Measurements from ENCODE around the gene LRFN2. TPM values are rescaled to one million over a fixed set of nuclear protein-coding genes. Genes with fewer than 3 reads are reported as not detected.
A peak's percentile ranks its signal among the peaks of the same experiment; 100 is the strongest.

Gene LRFN2
- total and polyA plus RNA-seq, 4 donors = under 0.01 to 0.01 TPM; not detected in 2

DNA sequence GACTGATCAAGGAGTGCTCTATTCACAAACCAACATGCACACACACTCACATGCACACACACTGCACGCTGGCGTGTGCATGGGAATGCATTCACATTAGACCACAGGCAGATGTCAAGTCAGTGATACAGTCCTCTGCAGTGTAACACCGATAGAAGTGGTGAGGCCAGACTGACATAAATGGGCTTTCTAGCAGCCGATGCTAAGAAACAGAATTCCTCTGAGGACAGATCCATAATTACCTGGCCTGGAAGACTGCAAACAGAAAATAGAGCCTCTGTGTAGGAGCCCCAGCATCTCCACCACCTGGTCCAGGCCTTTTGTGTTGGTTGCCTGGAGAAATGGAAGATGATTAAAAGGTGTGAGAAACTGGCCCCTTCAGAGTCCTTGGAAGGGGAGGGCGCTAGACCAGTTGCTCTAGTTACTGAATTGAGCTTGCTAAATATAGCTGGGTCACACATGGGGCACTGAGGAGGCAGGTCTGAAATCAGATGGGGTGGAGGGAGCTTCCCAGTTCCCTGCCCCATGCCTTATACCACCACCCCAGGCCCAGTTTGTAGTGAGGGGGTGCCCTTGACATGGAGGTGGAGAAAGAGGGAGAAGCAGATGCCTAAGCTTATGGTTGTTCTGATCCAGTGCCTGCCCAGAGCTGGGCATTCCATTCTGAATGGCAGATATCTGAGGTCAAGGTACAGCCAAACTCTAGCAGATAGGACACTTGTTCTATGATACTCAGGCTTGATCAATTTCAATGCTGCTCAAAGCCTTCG is 233.8 kb downstream of the LRFN2 start:
- Histone ChIP-seq H3K27ac (ENCODE audit: low read depth in 1 of 2, low read length in 2 of 2) (no peak overlapping the region), H3K9ac (ENCODE audit: low read depth in 1 of 2, low read length in 2 of 2) (no peak overlapping the region), H3K9me3 (ENCODE audit: control insufficient read depth in 4 of 4, low read length in 3 of 4) (no peaks in the 10 kb centered on the region), H3K4me3 (ENCODE audit: low read depth in 1 of 3, low read length in 3 of 3) (no peak overlapping the region), H3K36me3 (ENCODE audit: control insufficient read depth in 4 of 4, insufficient read depth in 3 of 4, low read depth in 1 of 4, low read length in 3 of 4) (no peaks in the 10 kb centered on the region), H3K4me1 (ENCODE audit: control insufficient read depth in 4 of 4, insufficient read depth in 4 of 4, low read length in 3 of 4) (no peaks in the 10 kb centered on the region), H3K27me3 (ENCODE audit: control insufficient read depth in 4 of 4, insufficient read depth in 4 of 4, low read length in 3 of 4) (no peaks in the 10 kb centered on the region)
- 82% methylated on average over 6 of the region's 6 CpGs for WGBS
- TF ChIP-seq HNF4G (IDR thresholded peaks at IDR 0.05) (no peak), REST (IDR thresholded peaks at IDR 0.05) (no peak), ZBTB33 (IDR thresholded peaks at IDR 0.05) (no peak), SP1 (IDR thresholded peaks at IDR 0.05) (no peak), GABPA (IDR thresholded peaks at IDR 0.05 in 1 of 2, conservative IDR thresholded peaks at IDR 0.05 in 1 of 2) (no peak), RXRA (IDR thresholded peaks at IDR 0.05) (no peak), EGR1 (IDR thresholded peaks at IDR 0.05; ENCODE audit: low read depth in 2 of 2) (no peak), FOXA2 (IDR thresholded peaks at IDR 0.05) (no peak), TAF1 (conservative IDR thresholded peaks at IDR 0.05) (no peak)
- TF ChIP-seq, protein P1, sequence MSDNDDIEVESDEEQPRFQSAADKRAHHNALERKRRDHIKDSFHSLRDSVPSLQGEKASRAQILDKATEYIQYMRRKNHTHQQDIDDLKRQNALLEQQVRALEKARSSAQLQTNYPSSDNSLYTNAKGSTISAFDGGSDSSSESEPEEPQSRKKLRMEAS (IDR thresholded peaks at IDR 0.05) = no peak
- TF ChIP-seq, protein P2, sequence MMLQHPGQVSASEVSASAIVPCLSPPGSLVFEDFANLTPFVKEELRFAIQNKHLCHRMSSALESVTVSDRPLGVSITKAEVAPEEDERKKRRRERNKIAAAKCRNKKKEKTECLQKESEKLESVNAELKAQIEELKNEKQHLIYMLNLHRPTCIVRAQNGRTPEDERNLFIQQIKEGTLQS (IDR thresholded peaks at IDR 0.05) = no peak
- peak; percentile 19 for DNase-seq (ENCODE audit: low spot score)

GRCh38 chr6:40352527-40353170 is 234.5 kb downstream of the LRFN2 start:
- no peaks in the 10 kb centered on the region for H3K9me3 ChIP-seq (ENCODE audit: control insufficient read depth in 4 of 4, low read length in 3 of 4)
- 81% methylated on average over 6 of the region's 6 CpGs for WGBS
- no peak overlapping the region for H3K27ac ChIP-seq (ENCODE audit: low read depth in 1 of 2, low read length in 2 of 2)
- H3K4me3 ChIP-seq (ENCODE audit: low read depth in 1 of 3, low read length in 3 of 3) = no peak overlapping the region
- H3K4me1 ChIP-seq (ENCODE audit: control insufficient read depth in 4 of 4, insufficient read depth in 4 of 4, low read length in 3 of 4) = no peaks in the 10 kb centered on the region
- H3K36me3 ChIP-seq (ENCODE audit: control insufficient read depth in 4 of 4, insufficient read depth in 3 of 4, low read depth in 1 of 4, low read length in 3 of 4) = no peaks in the 10 kb centered on the region
- DNase-seq (ENCODE audit: low spot score) = peak; percentile 12
- no peak overlapping the region for H3K9ac ChIP-seq (ENCODE audit: low read depth in 1 of 2, low read length in 2 of 2)
- H3K27me3 ChIP-seq (ENCODE audit: control insufficient read depth in 4 of 4, insufficient read depth in 4 of 4, low read length in 3 of 4) = no peaks in the 10 kb centered on the region
- no peak for TF ChIP-seq EGR1 (IDR thresholded peaks at IDR 0.05; ENCODE audit: low read depth in 2 of 2)
- no peak for TF ChIP-seq YY1 (IDR thresholded peaks at IDR 0.05)
- TF ChIP-seq GABPA (IDR thresholded peaks at IDR 0.05 in 1 of 2, conservative IDR thresholded peaks at IDR 0.05 in 1 of 2) = no peak
- TF ChIP-seq RXRA (IDR thresholded peaks at IDR 0.05) = no peak
- no peak for TF ChIP-seq REST (IDR thresholded peaks at IDR 0.05)
- TF ChIP-seq, protein P1 (IDR thresholded peaks at IDR 0.05) = no peak
- TF ChIP-seq HNF4G (IDR thresholded peaks at IDR 0.05) = no peak
- TF ChIP-seq, protein P2 (IDR thresholded peaks at IDR 0.05) = no peak
- TF ChIP-seq RAD21 (IDR thresholded peaks at IDR 0.05) = no peak
- no peak for TF ChIP-seq HNF4A (conservative IDR thresholded peaks at IDR 0.05)
- no peak for TF ChIP-seq CTCF (IDR thresholded peaks at IDR 0.05; ENCODE audit: low read depth, low read length, missing input control)
- TF ChIP-seq TAF1 (conservative IDR thresholded peaks at IDR 0.05) = no peak
- TF ChIP-seq FOXA2 (IDR thresholded peaks at IDR 0.05) = no peak
- TF ChIP-seq FOXA1 (IDR thresholded peaks at IDR 0.05) = no peak
